Measurements from ENCODE around the gene CDK6. TPM values are rescaled to one million over a fixed set of nuclear protein-coding genes. Genes with fewer than 3 reads are reported as not detected.

Gene CDK6
- total RNA-seq, 2 donors from 2014 or later = 32.6 to 35.0 TPM

GRCh38 chr7:92623544-92623943 is 212.8 kb downstream of the CDK6 start:
- Histone ChIP-seq H3K27ac (no peak overlapping the region), H3K4me3 (no peak overlapping the region), H3K4me1 (peaks cover 3% of the 10 kb centered on the region), H3K27me3 (no peaks in the 10 kb centered on the region), H3K36me3 (replicated peaks in 1 of 2; ENCODE audit: insufficient read depth in 1 of 2, low read depth in 2 of 2) (no peaks in the 10 kb centered on the region), H3K9me3 (no peaks in the 10 kb centered on the region)
- 83 to 95% methylated on average over 1 of the region's 1 CpG for WGBS, 2 donors
- DNase-seq (no peak), ATAC-seq (no peak)
- no peak for TF ChIP-seq POLR2A (IDR thresholded peaks at IDR 0.05)
- TF ChIP-seq CTCF (IDR thresholded peaks at IDR 0.05) = no peak
- intact Hi-C loops (cut with DNase I) = loop anchor here (10.0 kb wide), 1 partner anchor 211 kb away; the partner anchor contains the start of gene CDK6

GRCh38 chr7:92622685-92623084 is 213.7 kb downstream of the CDK6 start:
- intact Hi-C loops (cut with DNase I) = loop anchor here (10.0 kb wide), 1 partner anchor 212 kb away; the partner anchor contains the start of gene CDK6

GRCh38 chr7:92622030-92622429 is 214.3 kb downstream of the CDK6 start:
- no peak for TF ChIP-seq CTCF (IDR thresholded peaks at IDR 0.05)
- no peak for TF ChIP-seq POLR2A (IDR thresholded peaks at IDR 0.05)
- WGBS, 2 donors = 66 to 70% methylated on average over 2 of the region's 2 CpGs
- H3K27ac ChIP-seq = peak overlapping the region in 1 of 4 donors; percentile 59

More at GRCh38 chr7:92622685-92623084, 213.7 kb downstream of the CDK6 start:
- H3K4me3 ChIP-seq = no peak overlapping the region
- DNase-seq = no peak
- peaks cover 3% of the 10 kb centered on the region for H3K4me1 ChIP-seq
- no peaks in the 10 kb centered on the region for H3K9me3 ChIP-seq
- no peaks in the 10 kb centered on the region for H3K27me3 ChIP-seq
- no peak for TF ChIP-seq CTCF (IDR thresholded peaks at IDR 0.05)
- no peak for TF ChIP-seq POLR2A (IDR thresholded peaks at IDR 0.05)
- no peak for ATAC-seq
- 70 to 72% methylated on average over 3 of the region's 3 CpGs for WGBS, 2 donors
- H3K36me3 ChIP-seq (replicated peaks in 1 of 2; ENCODE audit: insufficient read depth in 1 of 2, low read depth in 2 of 2) = no peaks in the 10 kb centered on the region
- no peak overlapping the region for H3K27ac ChIP-seq

GRCh38 chr7:92621561-92622023 is 214.8 kb downstream of the CDK6 start:
- TF ChIP-seq POLR2A (IDR thresholded peaks at IDR 0.05) (no peak), CTCF (IDR thresholded peaks at IDR 0.05) (no peak)
- Histone ChIP-seq H3K36me3 (replicated peaks in 1 of 2; ENCODE audit: insufficient read depth in 1 of 2, low read depth in 2 of 2) (peaks cover 0 to 2% of the 10 kb centered on the region in 2 donors), H3K9me3 (no peaks in the 10 kb centered on the region), H3K27me3 (no peaks in the 10 kb centered on the region), H3K4me1 (peaks cover 3% of the 10 kb centered on the region), H3K4me3 (no peak overlapping the region), H3K27ac (peak overlapping the region in 1 of 4 donors; percentile 59)
- ATAC-seq (no peak), DNase-seq (no peak)
- WGBS, 2 donors = 65 to 71% methylated on average over 2 of the region's 2 CpGs
- intact Hi-C loops (cut with DNase I) = loop anchor here (10.0 kb wide), 1 partner anchor 213 kb away; the partner anchor contains the start of gene CDK6

More at GRCh38 chr7:92622030-92622429, 214.3 kb downstream of the CDK6 start:
- intact Hi-C loops (cut with DNase I) = loop anchor here (10.0 kb wide), 1 partner anchor 213 kb away; the partner anchor contains the start of gene CDK6
- Histone ChIP-seq H3K36me3 (replicated peaks in 1 of 2; ENCODE audit: insufficient read depth in 1 of 2, low read depth in 2 of 2) (peaks cover 0 to under 1% of the 10 kb centered on the region in 2 donors), H3K9me3 (no peaks in the 10 kb centered on the region), H3K4me1 (peaks cover 3% of the 10 kb centered on the region), H3K27me3 (no peaks in the 10 kb centered on the region), H3K4me3 (no peak overlapping the region)
- DNase-seq = no peak
- ATAC-seq = no peak
